Testis (tissue), 2 donors: Measurements from ENCODE around the gene CNTN5.

ENCODE experiments used
- CTCF ChIP-seq, 3 experiments: fragments of 450-650 bp in 2 of 3; fragments of 200-600 bp in 1 of 3; sonication (generic) in 1 of 3; IDR thresholded peaks; one replicate each; pipeline ENCODE4 v1.5.1; 2016 to 2019; ENCODE audit warnings: antibody characterized with exemption in 3 of 3, mild to moderate bottlenecking in 2 of 3, moderate library complexity in 1 of 3
- POLR2A ChIP-seq: fragments of 450-650 bp; IDR thresholded peaks from one replicate; pipeline ENCODE4 v1.6.1; 2017; ENCODE audit warnings: antibody characterized with exemption, mild to moderate bottlenecking, moderate library complexity

- TF ChIP-seq CTCF (IDR thresholded peaks at IDR 0.05): no peak
- TF ChIP-seq POLR2A: no peak
Measured at GRCh38 chr11:99142237-99142636, 121.5 kb downstream of the CNTN5 start.
